Keratinocyte (primary cell): ENCODE results near the gene MAP1S. TPM values are rescaled to one million over a fixed set of nuclear protein-coding genes. Genes with fewer than 3 reads are reported as not detected.
"Not testable (repeated sequence)": the region's sequence is repeated elsewhere in the genome, so short reads cannot be mapped to it uniquely, and the experiment has no call there.

ENCODE experiments used
- DNase-seq: peaks from one replicate; pipeline ENCODE4 v3.0.0-alpha.2; 2011; ENCODE audit warnings: low read depth, missing footprints, low spot score
- FAIRE-seq: peaks from 2 replicates; lab custom pipeline; 2011; peaks lifted over from hg19 to GRCh38; lab: Jason Lieb, UNC
- H2AFZ ChIP-seq: 2 replicates; pipeline ENCODE4 v1.6.0; 2012; ENCODE audit warnings: low read length, control low read depth, inconsistent platforms; ENCODE audit not compliant: control insufficient read depth
- H3K27ac ChIP-seq: 2 replicates; pipeline ENCODE4 v1.5.1; 2011; ENCODE audit warnings: low read length; ENCODE audit not compliant: control insufficient read depth, insufficient read depth
- H3K27me3 ChIP-seq: 3 replicates; pipeline ENCODE4 v1.6.0; 2011; ENCODE audit warnings: low read length; ENCODE audit not compliant: control insufficient read depth, insufficient read depth; ENCODE audit errors: extremely low read depth
- H3K36me3 ChIP-seq, 2 experiments: 2 replicates in 1 of 2; 3 replicates in 1 of 2; pipeline ENCODE4 v1.5.1; 2011; ENCODE audit warnings: low read length in 2 of 2, mild to moderate bottlenecking in 1 of 2; ENCODE audit not compliant: control insufficient read depth in 2 of 2, insufficient read depth in 2 of 2; ENCODE audit errors: extremely low read depth in 1 of 2
- H3K4me1 ChIP-seq: 3 replicates; pipeline ENCODE4 v1.5.1; 2011; ENCODE audit warnings: low read length; ENCODE audit not compliant: control insufficient read depth, insufficient read depth; ENCODE audit errors: extremely low read depth
- H3K4me2 ChIP-seq: 3 replicates; pipeline ENCODE4 v1.6.0; 2011; ENCODE audit warnings: low read depth, low read length; ENCODE audit not compliant: control insufficient read depth, insufficient read depth; ENCODE audit errors: extremely low read depth
- H3K4me3 ChIP-seq, 3 experiments: fragments of 200-600 bp in 1 of 3; sonication (generic) in 1 of 3; 2 replicates in 2 of 3; 3 replicates in 1 of 3; pipeline ENCODE4 v1.5.1; 2011 to 2016; ENCODE audit warnings: low read length in 3 of 3, mild to moderate bottlenecking in 3 of 3, control low read depth in 2 of 3, inconsistent platforms in 1 of 3, low read depth in 1 of 3, mixed read lengths in 1 of 3, mixed run types in 1 of 3, moderate library complexity in 1 of 3; ENCODE audit not compliant: control insufficient read depth in 2 of 3, insufficient read depth in 2 of 3; ENCODE audit errors: extremely low read depth in 1 of 3
- H3K79me2 ChIP-seq: 2 replicates; pipeline ENCODE4 v1.6.0; 2012; ENCODE audit warnings: low read length; ENCODE audit not compliant: control insufficient read depth, insufficient read depth
- H3K9ac ChIP-seq: 3 replicates; pipeline ENCODE4 v1.6.0; 2011; ENCODE audit warnings: low read length; ENCODE audit not compliant: control insufficient read depth, insufficient read depth; ENCODE audit errors: extremely low read depth
- H3K9me1 ChIP-seq: 3 replicates; pipeline ENCODE4 v1.6.0; 2011; ENCODE audit warnings: low read length; ENCODE audit not compliant: control insufficient read depth, insufficient read depth; ENCODE audit errors: extremely low read depth
- H3K9me3 ChIP-seq: 2 replicates; pipeline ENCODE4 v1.5.1; 2012; ENCODE audit warnings: low read depth, low read length; ENCODE audit not compliant: control insufficient read depth
- H4K20me1 ChIP-seq: 3 replicates; pipeline ENCODE4 v1.6.0; 2011; ENCODE audit warnings: low read length; ENCODE audit not compliant: control insufficient read depth, insufficient read depth; ENCODE audit errors: extremely low read depth
- CTCF ChIP-seq, 3 experiments: IDR thresholded peaks in 1 of 3; conservative IDR thresholded peaks in 1 of 3; optimal IDR thresholded peaks in 1 of 3; 2 replicates in 2 of 3; 3 replicates in 1 of 3; pipeline versions ENCODE3 to v1.5.1; 2011; ENCODE audit warnings: low read length in 3 of 3, mild to moderate bottlenecking in 3 of 3, moderate library complexity in 2 of 3, control low read depth in 1 of 3, inconsistent platforms in 1 of 3; ENCODE audit not compliant: insufficient read depth in 2 of 3; ENCODE audit errors: extremely low read depth in 1 of 3
- EZH2 ChIP-seq: IDR thresholded peaks from one replicate; pipeline ENCODE4 v1.6.1; 2012; ENCODE audit warnings: inconsistent platforms, mild to moderate bottlenecking, low read length, moderate library complexity
- dilution Hi-C: fragments of 300-500 bp; cut with MboI; formaldehyde crosslinking; loops from one replicate; pipeline ENCODE4 v1.7.0; 2020; ENCODE audit warnings: low sequenced_read_pairs; ENCODE audit not compliant: extremely low pct_ligation_motif_present
- polyA plus RNA-seq, 5 experiments: library from polyadenylated mRNA; depleted of rRNA in 3 of 5; stranded (reverse) in 3 of 5; stranded (forward) in 1 of 5; unstranded in 1 of 5; fragments of >200 nt; gene quantifications; 1 replicate in 1 of 5; 2 replicates in 3 of 5; 3 replicates in 1 of 5; pipeline versions ENCODE4 v1.2.1 to v1.2.3, GENCODE V29; 2011 to 2012; ENCODE audit warnings: missing spikeins in 2 of 5, low read depth in 1 of 5, low replicate concordance in 1 of 5

Gene MAP1S
- polyA plus RNA-seq, 1 donor (not counting 4 experiments of a cell fraction or from before 2014, with no cell fraction given) = 3.7 TPM

GRCh38 chr19:17775245-17775927, 56.1 kb downstream of the MAP1S start:
- Histone ChIP-seq H3K4me1 (peaks cover 3% of the 10 kb centered on the region), H3K4me2 (no peak overlapping the region), H3K9me3 (no peaks in the 10 kb centered on the region), H3K4me3 (no peak overlapping the region), H3K27ac (no peak overlapping the region), H3K9ac (no peak overlapping the region), H3K9me1 (no peaks in the 10 kb centered on the region), H4K20me1 (no peaks in the 10 kb centered on the region), H2AFZ (no peak overlapping the region), H3K79me2 (no peaks in the 10 kb centered on the region), H3K36me3 (no peaks in the 10 kb centered on the region), H3K27me3 (peaks cover 5% of the 10 kb centered on the region)
- TF ChIP-seq EZH2 (no peak), CTCF (optimal IDR thresholded peaks at IDR 0.05 in 1 of 3, IDR thresholded peaks at IDR 0.05 in 1 of 3, conservative IDR thresholded peaks at IDR 0.05 in 1 of 3; ENCODE audit: extremely low read depth in 1 of 3, insufficient read depth in 2 of 3, low read length in 3 of 3) (peak; percentile 61 to 73 (median 72))
- FAIRE-seq = no peak
- dilution Hi-C loops = no loop called here
- no peak for DNase-seq

- H2AFZ ChIP-seq = no peak overlapping the region
- H3K4me3 ChIP-seq = no peak overlapping the region
- H3K27me3 ChIP-seq = peaks cover 5% of the 10 kb centered on the region
- no peak for TF ChIP-seq EZH2
- TF ChIP-seq CTCF (optimal IDR thresholded peaks at IDR 0.05 in 1 of 3, IDR thresholded peaks at IDR 0.05 in 1 of 3, conservative IDR thresholded peaks at IDR 0.05 in 1 of 3; ENCODE audit: extremely low read depth in 1 of 3, insufficient read depth in 2 of 3, low read length in 3 of 3) = no peak
- no peaks in the 10 kb centered on the region for H3K79me2 ChIP-seq
- no peak for DNase-seq
- H3K4me1 ChIP-seq = peaks cover 3% of the 10 kb centered on the region
- no peak overlapping the region for H3K27ac ChIP-seq
- H4K20me1 ChIP-seq = no peaks in the 10 kb centered on the region
- no peak for FAIRE-seq
- H3K9ac ChIP-seq = no peak overlapping the region
- dilution Hi-C loops = no loop called here
- H3K36me3 ChIP-seq = no peaks in the 10 kb centered on the region
- no peaks in the 10 kb centered on the region for H3K9me3 ChIP-seq
- no peaks in the 10 kb centered on the region for H3K9me1 ChIP-seq
- H3K4me2 ChIP-seq = no peak overlapping the region
Observed at GRCh38 chr19:17775991-17776803, 56.9 kb downstream of the MAP1S start.

- H3K9me1 ChIP-seq, H3K79me2 ChIP-seq, H3K4me2 ChIP-seq, H3K9me3 ChIP-seq, DNase-seq, FAIRE-seq, dilution Hi-C loops, H3K36me3 ChIP-seq, H2AFZ ChIP-seq, H3K27me3 ChIP-seq, H3K4me3 ChIP-seq, H4K20me1 ChIP-seq, H3K9ac ChIP-seq, H3K27ac ChIP-seq, H3K4me1 ChIP-seq: not testable (repeated sequence)
Observed at GRCh38 chr19:17777840-17778239, 58.6 kb downstream of the MAP1S start.
